Loucy (cell line): ENCODE data around the gene APELA.

Experiments used
- EZH2phosphoT487 ChIP-seq: fragments of 200-600 bp; IDR thresholded peaks from 2 replicates; pipeline ENCODE4 v1.6.1; 2018; ENCODE audit warnings: antibody characterized with exemption, mild to moderate bottlenecking, moderate library complexity, borderline replicate concordance
- TF ChIP-seq, protein P1 (sequence below): fragments of 200-600 bp; sonication (generic); conservative IDR thresholded peaks from 2 replicates; pipeline ENCODE4 v1.5.1; 2014; ENCODE audit warnings: mild to moderate bottlenecking, antibody characterized with exemption, low read length

GRCh38 chr4:164876700-164877324 is at the start of gene APELA:
- TF ChIP-seq, protein P1, sequence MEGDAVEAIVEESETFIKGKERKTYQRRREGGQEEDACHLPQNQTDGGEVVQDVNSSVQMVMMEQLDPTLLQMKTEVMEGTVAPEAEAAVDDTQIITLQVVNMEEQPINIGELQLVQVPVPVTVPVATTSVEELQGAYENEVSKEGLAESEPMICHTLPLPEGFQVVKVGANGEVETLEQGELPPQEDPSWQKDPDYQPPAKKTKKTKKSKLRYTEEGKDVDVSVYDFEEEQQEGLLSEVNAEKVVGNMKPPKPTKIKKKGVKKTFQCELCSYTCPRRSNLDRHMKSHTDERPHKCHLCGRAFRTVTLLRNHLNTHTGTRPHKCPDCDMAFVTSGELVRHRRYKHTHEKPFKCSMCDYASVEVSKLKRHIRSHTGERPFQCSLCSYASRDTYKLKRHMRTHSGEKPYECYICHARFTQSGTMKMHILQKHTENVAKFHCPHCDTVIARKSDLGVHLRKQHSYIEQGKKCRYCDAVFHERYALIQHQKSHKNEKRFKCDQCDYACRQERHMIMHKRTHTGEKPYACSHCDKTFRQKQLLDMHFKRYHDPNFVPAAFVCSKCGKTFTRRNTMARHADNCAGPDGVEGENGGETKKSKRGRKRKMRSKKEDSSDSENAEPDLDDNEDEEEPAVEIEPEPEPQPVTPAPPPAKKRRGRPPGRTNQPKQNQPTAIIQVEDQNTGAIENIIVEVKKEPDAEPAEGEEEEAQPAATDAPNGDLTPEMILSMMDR, result no peak
- no peak for TF ChIP-seq EZH2phosphoT487
